ENCODE measurements around the gene TRABD. TPM values are rescaled to one million over a fixed set of nuclear protein-coding genes. Genes with fewer than 3 reads are reported as not detected.

Gene TRABD
- total RNA-seq, 1 donor from 2014 or later = 33.1 TPM

DNA sequence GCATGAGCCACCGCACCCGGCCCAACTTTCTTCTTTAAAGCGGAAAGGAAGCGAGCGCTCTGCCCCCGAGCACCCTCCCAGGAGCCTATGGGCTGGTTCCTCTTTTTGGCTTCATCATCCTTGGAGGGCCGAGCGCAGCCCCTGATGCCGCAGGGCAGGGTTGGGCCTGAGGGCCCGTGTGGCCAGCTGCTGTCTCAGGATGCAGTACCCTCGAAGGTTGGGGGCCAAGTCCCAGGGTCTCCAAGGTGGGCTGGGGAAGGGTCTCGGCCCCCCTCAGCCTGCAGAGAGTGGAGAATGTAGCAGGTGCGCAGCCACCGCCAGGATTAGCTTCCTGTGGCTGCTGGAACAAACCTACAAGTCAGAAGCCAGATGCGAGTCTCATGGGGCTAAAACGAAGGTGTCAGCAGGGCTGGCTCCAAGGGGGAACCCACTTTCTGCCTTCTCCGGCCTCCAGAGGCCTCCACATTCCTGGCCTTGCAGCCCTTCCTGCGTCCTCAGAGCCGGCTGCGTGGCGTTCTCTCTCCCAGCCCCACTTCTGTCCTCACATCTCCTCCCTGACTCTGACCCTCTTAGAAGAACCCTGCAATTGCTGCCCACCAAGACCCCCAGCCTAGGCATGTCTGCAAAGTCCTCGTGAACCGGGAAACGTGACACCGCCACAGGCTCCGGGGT lies 12.3 kb upstream of the TRABD start:
- Mint-ChIP-seq H3K4me3 (ENCODE audit: unreplicated experiment) (no peak overlapping the region), H3K4me1 (ENCODE audit: unreplicated experiment) (no peaks in the 10 kb centered on the region), H3K9me3 (ENCODE audit: unreplicated experiment) (no peaks in the 10 kb centered on the region), H3K27ac (ENCODE audit: unreplicated experiment) (no peak overlapping the region), H3K27me3 (ENCODE audit: unreplicated experiment) (peaks cover 27% of the 10 kb centered on the region), H3K36me3 (ENCODE audit: low read depth, unreplicated experiment) (no peaks in the 10 kb centered on the region)
- no peak for DNase-seq (ENCODE audit: low spot score)
- TF ChIP-seq, protein P1, sequence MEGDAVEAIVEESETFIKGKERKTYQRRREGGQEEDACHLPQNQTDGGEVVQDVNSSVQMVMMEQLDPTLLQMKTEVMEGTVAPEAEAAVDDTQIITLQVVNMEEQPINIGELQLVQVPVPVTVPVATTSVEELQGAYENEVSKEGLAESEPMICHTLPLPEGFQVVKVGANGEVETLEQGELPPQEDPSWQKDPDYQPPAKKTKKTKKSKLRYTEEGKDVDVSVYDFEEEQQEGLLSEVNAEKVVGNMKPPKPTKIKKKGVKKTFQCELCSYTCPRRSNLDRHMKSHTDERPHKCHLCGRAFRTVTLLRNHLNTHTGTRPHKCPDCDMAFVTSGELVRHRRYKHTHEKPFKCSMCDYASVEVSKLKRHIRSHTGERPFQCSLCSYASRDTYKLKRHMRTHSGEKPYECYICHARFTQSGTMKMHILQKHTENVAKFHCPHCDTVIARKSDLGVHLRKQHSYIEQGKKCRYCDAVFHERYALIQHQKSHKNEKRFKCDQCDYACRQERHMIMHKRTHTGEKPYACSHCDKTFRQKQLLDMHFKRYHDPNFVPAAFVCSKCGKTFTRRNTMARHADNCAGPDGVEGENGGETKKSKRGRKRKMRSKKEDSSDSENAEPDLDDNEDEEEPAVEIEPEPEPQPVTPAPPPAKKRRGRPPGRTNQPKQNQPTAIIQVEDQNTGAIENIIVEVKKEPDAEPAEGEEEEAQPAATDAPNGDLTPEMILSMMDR (IDR thresholded peaks at IDR 0.05; ENCODE audit: unreplicated experiment) = no peak

DNA sequence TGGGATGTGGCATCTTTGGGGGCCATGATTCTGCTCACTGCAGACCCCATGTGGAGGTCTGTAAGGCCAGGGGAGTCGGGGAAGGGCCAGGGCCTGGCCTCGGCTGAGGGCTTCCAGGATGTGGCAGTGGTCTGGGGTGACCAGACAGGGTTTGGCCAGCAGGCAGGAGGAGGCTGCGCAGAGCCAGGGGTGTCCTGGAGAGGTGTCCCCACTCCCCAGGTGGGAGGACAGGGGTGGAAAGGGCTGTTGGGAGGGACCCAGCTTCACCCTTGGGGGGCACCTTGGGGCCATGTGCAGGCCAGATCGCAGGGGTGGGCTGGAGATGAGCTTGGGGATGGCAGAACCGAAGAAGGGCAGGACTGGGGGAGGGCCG lies 11.7 kb upstream of the TRABD start:
- no peak for DNase-seq (ENCODE audit: low spot score)
- no peaks in the 10 kb centered on the region for H3K36me3 Mint-ChIP-seq (ENCODE audit: low read depth, unreplicated experiment)
- H3K27ac Mint-ChIP-seq (ENCODE audit: unreplicated experiment) = no peak overlapping the region
- H3K4me1 Mint-ChIP-seq (ENCODE audit: unreplicated experiment) = no peaks in the 10 kb centered on the region
- H3K4me3 Mint-ChIP-seq (ENCODE audit: unreplicated experiment) = no peak overlapping the region
- TF ChIP-seq, protein P1 (IDR thresholded peaks at IDR 0.05; ENCODE audit: unreplicated experiment) = no peak
- H3K9me3 Mint-ChIP-seq (ENCODE audit: unreplicated experiment) = no peaks in the 10 kb centered on the region
- H3K27me3 Mint-ChIP-seq (ENCODE audit: unreplicated experiment) = peaks cover 24% of the 10 kb centered on the region

DNA sequence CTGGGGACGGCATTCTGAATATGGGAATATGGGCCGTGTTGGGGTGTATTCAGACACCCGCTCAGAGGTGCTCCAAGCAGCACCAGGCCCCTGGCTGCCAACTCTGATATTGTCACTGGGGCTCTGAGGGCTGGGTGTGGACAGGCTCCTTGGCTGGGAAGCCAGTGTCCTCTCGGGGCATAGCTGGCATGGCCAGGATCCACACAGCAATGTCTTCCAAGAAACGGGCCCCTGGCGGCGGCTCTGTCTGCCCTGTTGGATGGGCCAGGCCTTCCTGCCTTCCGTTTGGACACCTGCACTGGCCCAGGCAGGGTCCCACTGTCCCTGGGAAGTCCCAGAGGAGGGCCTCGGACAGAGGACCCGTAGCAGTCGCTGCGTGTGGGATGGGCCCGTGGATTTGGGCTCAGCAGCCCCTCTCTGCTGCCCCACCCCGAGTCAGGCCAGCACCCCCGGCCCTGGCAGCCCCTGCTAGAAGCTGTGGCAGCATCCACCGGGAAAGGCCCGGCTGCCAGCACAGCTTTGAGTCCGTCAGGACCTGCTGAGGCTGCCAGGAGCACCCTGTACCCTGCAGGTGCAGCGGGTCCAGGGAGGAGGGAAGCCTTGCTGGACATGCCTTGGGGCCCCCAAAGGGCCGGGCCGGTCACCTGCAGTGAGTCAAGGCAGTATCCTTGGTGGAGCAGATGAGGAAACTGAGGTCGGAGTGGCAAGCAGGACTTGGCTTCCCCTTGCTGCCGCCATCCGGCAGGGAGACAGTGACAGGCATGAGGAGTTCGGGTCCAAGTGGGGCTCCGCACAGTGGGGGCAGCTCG lies 11.1 kb upstream of the TRABD start:
- no peaks in the 10 kb centered on the region for H3K4me1 Mint-ChIP-seq (ENCODE audit: unreplicated experiment)
- no peaks in the 10 kb centered on the region for H3K36me3 Mint-ChIP-seq (ENCODE audit: low read depth, unreplicated experiment)
- H3K27ac Mint-ChIP-seq (ENCODE audit: unreplicated experiment) = no peak overlapping the region
- no peak for DNase-seq (ENCODE audit: low spot score)
- TF ChIP-seq, protein P1 (IDR thresholded peaks at IDR 0.05; ENCODE audit: unreplicated experiment) = no peak
- no peak overlapping the region for H3K4me3 Mint-ChIP-seq (ENCODE audit: unreplicated experiment)
- no peaks in the 10 kb centered on the region for H3K9me3 Mint-ChIP-seq (ENCODE audit: unreplicated experiment)
- H3K27me3 Mint-ChIP-seq (ENCODE audit: unreplicated experiment) = peaks cover 21% of the 10 kb centered on the region

DNA sequence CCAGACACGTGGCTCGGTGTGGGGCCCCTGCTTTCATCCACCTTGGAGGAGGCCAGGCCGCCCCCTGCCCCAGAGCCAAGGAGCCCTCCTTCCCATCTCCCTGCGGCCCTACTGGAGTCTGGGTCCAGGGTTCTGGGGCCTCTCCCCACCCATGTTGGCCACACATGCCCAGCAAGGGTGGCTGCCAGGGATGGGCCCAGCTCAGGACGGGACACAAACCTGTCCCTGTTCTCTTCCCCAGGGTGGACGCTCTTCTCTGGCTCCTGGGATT lies 10.6 kb upstream of the TRABD start:
- TF ChIP-seq, protein P1 (IDR thresholded peaks at IDR 0.05; ENCODE audit: unreplicated experiment) = no peak
- Mint-ChIP-seq H3K36me3 (ENCODE audit: low read depth, unreplicated experiment) (no peaks in the 10 kb centered on the region), H3K27ac (ENCODE audit: unreplicated experiment) (no peak overlapping the region), H3K9me3 (ENCODE audit: unreplicated experiment) (no peaks in the 10 kb centered on the region), H3K4me3 (ENCODE audit: unreplicated experiment) (no peak overlapping the region), H3K4me1 (ENCODE audit: unreplicated experiment) (no peaks in the 10 kb centered on the region), H3K27me3 (ENCODE audit: unreplicated experiment) (peaks cover 24% of the 10 kb centered on the region)
- no peak for DNase-seq (ENCODE audit: low spot score)

Measured in endothelial cell (in vitro differentiated cells).